ENCODE measurements around the gene NRDC.

The NRDC gene

DNA sequence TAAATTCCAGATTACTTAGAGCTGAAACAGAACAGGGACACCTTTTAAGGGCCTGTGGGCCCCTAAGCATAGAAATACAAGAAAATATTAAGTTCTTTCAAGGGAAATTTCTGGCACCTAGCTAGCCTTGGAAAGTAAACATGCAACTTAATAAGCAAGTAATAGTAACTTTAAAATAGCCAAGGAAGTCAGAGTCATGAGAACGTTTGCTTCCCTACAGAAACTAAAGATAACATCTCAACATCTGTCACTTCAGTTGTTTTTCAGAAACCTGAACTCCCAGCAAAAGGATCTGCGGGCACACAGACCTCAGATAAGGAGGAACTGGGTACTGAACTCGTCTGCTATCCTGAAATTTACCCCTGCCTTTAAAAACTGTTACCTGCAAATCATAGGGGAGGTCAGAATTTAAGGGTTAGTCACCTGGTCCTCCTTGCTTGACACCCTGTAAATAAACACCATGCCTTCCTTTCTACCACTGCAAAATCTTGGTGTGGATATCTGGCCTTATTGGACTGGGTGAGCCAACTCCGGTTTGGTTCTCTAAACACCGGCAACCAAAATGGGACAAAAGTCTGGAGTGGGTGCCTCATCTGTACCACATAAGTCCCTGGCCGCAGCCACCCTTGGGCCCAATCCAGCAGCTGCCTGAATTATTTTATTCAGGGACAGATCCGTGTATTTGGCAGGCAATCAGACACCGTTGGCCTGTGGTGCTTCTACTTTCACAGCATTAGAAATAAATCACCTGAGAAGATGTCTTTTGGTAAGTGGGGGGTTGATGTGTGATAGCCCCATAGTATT, 27.9 kb downstream of the NRDC start:
- no peak overlapping the region for H3K4me3 ChIP-seq (ENCODE audit: control insufficient read depth, low read depth, low read length)
- TF ChIP-seq, protein P1, sequence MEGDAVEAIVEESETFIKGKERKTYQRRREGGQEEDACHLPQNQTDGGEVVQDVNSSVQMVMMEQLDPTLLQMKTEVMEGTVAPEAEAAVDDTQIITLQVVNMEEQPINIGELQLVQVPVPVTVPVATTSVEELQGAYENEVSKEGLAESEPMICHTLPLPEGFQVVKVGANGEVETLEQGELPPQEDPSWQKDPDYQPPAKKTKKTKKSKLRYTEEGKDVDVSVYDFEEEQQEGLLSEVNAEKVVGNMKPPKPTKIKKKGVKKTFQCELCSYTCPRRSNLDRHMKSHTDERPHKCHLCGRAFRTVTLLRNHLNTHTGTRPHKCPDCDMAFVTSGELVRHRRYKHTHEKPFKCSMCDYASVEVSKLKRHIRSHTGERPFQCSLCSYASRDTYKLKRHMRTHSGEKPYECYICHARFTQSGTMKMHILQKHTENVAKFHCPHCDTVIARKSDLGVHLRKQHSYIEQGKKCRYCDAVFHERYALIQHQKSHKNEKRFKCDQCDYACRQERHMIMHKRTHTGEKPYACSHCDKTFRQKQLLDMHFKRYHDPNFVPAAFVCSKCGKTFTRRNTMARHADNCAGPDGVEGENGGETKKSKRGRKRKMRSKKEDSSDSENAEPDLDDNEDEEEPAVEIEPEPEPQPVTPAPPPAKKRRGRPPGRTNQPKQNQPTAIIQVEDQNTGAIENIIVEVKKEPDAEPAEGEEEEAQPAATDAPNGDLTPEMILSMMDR (IDR thresholded peaks at IDR 0.05; ENCODE audit: control insufficient read depth, insufficient read depth, low read depth, low read length, missing control alignments), result no peak
- no peak for DNase-seq (ENCODE audit: low read depth)

DNA sequence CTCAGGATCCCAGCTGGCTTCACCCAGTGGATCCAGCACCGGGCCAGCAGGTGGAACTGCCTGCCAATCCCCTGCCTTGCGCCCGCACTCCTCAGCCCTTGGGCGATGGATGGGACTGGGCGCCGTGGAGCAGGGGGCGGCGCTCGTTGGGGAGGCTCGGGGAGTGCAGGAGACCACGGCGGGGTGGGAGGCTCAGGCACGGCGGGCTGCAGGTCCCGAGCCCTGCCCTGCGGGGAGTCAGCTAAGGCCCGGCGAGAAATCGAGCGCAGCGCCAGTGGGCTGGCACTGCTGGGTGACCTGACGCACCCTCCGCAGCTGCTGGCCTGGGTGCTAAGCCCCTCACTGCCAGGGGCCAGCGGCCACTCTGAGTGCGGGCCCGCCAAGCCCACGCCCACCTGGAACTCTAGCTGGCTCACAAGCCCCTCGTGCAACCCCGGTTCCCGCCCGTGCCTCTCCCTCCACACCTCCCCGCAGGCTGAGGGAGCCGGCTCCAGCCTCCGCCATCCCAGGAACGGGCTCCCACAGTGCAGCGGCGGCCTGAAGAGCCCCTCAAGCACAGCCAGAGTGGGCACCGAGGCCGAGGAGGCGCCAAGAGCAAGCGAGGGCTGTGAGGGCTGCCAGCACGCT, 31.1 kb downstream of the NRDC start:
- H3K4me3 ChIP-seq (ENCODE audit: control insufficient read depth, low read depth, low read length), result no peak overlapping the region
- TF ChIP-seq, protein P1 (IDR thresholded peaks at IDR 0.05; ENCODE audit: control insufficient read depth, insufficient read depth, low read depth, low read length, missing control alignments), result no peak
- no peak for DNase-seq (ENCODE audit: low read depth)

GRCh38 chr1:51843948-51844347, 34.6 kb downstream of the NRDC start:
- no peak overlapping the region for H3K4me3 ChIP-seq (ENCODE audit: control insufficient read depth, low read depth, low read length)
- TF ChIP-seq, protein P1 (IDR thresholded peaks at IDR 0.05; ENCODE audit: control insufficient read depth, insufficient read depth, low read depth, low read length, missing control alignments), result no peak
- no peak for DNase-seq (ENCODE audit: low read depth)

- DNase-seq (ENCODE audit: low read depth), result no peak
- TF ChIP-seq, protein P1 (IDR thresholded peaks at IDR 0.05; ENCODE audit: control insufficient read depth, insufficient read depth, low read depth, low read length, missing control alignments), result no peak
- H3K4me3 ChIP-seq (ENCODE audit: control insufficient read depth, low read depth, low read length), result no peak overlapping the region
Observed at GRCh38 chr1:51842261-51842660, 36.3 kb downstream of the NRDC start.

GRCh38 chr1:51840743-51841461, 37.6 kb downstream of the NRDC start:
- no peak for DNase-seq (ENCODE audit: low read depth)
- no peak overlapping the region for H3K4me3 ChIP-seq (ENCODE audit: control insufficient read depth, low read depth, low read length)
- TF ChIP-seq, protein P1 (IDR thresholded peaks at IDR 0.05; ENCODE audit: control insufficient read depth, insufficient read depth, low read depth, low read length, missing control alignments), result no peak

GRCh38 chr1:51840182-51840581, 38.3 kb downstream of the NRDC start:
- no peak overlapping the region for H3K4me3 ChIP-seq (ENCODE audit: control insufficient read depth, low read depth, low read length)
- TF ChIP-seq, protein P1 (IDR thresholded peaks at IDR 0.05; ENCODE audit: control insufficient read depth, insufficient read depth, low read depth, low read length, missing control alignments), result no peak
- DNase-seq (ENCODE audit: low read depth), result no peak
